ENCODE data around the gene PARVG. TPM values are rescaled to one million over a fixed set of nuclear protein-coding genes. Genes with fewer than 3 reads are reported as not detected.

PARVG gene
- total and polyA plus RNA-seq, 2 of the 8 experiments (the other 6 are each of a cell fraction or from before 2014, with no cell fraction given), result 0.37 to 1.5 TPM

DNA sequence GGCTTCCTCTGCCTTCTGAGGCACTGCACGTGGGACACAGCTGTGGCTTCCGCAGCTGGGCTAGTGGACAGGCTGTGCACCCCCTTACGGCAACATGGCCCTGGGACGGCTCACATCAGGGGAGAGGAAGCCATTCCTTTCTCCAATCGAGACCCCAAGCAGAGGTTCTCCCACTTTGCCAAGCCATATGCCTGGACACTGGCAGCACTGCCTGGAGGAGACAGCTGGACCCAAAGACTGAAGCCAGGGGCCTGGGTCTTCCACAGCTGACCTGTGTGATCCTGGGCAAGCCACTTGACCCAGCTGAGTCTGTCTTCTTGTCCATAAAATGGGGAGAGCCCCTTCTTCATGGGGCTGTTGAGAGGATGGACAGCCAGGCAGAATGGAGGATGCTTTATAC is 66.6 kb downstream of the PARVG start:
- no peak overlapping the region for H3K14ac ChIP-seq (ENCODE audit: insufficient read length)
- H3K56ac ChIP-seq (replicated peaks; ENCODE audit: insufficient read length, low read depth, low read length), result no peak overlapping the region
- H2AK5ac ChIP-seq (ENCODE audit: low read depth, low read length), result no peak overlapping the region
- peaks cover 0 to 5% (median 0%) of the 10 kb centered on the region in 4 experiments; a peak in 1 of 8 replicates for H3K36me3 ChIP-seq (ENCODE audit: control insufficient read depth in 2 of 4, insufficient read depth in 4 of 4, low read length in 3 of 4)
- H3K9me3 ChIP-seq (ENCODE audit: insufficient read depth in 2 of 2, low read depth in 1 of 2, low read length in 1 of 2), result peaks cover 8 to 17% of the 10 kb centered on the region in 2 experiments; a peak in 3 of 4 replicates
- H4K5ac ChIP-seq (ENCODE audit: insufficient read length, low read depth, low read length), result no peak overlapping the region
- TF ChIP-seq BACH1 (IDR thresholded peaks at IDR 0.05; ENCODE audit: low read length) (no peak), CHD2 (IDR thresholded peaks at IDR 0.05; ENCODE audit: low read length) (no peak), TAF7 (optimal IDR thresholded peaks at IDR 0.05; ENCODE audit: borderline replicate concordance, low read depth, low read length) (no peak), TBP (IDR thresholded peaks at IDR 0.05; ENCODE audit: low read depth, low read length) (no peak), HDAC2 (IDR thresholded peaks at IDR 0.05; ENCODE audit: borderline replicate concordance in 1 of 2, low read depth in 2 of 2, low read length in 2 of 2) (no peak), BRCA1 (IDR thresholded peaks at IDR 0.05; ENCODE audit: low read depth, low read length) (no peak), JUND (IDR thresholded peaks at IDR 0.05; ENCODE audit: low read length) (no peak), CTBP2 (IDR thresholded peaks at IDR 0.05; ENCODE audit: borderline replicate concordance, insufficient read depth, insufficient read length, low read length) (no peak), FOSL1 (IDR thresholded peaks at IDR 0.05; ENCODE audit: insufficient read depth, low read depth, low read length) (no peak), MAFK (IDR thresholded peaks at IDR 0.05; ENCODE audit: low read depth, low read length) (no peak), POLR2A (IDR thresholded peaks at IDR 0.05; ENCODE audit: control extremely low read depth in 1 of 2, low read depth in 2 of 2, low read length in 2 of 2) (no peak)
- TF ChIP-seq, protein P1, sequence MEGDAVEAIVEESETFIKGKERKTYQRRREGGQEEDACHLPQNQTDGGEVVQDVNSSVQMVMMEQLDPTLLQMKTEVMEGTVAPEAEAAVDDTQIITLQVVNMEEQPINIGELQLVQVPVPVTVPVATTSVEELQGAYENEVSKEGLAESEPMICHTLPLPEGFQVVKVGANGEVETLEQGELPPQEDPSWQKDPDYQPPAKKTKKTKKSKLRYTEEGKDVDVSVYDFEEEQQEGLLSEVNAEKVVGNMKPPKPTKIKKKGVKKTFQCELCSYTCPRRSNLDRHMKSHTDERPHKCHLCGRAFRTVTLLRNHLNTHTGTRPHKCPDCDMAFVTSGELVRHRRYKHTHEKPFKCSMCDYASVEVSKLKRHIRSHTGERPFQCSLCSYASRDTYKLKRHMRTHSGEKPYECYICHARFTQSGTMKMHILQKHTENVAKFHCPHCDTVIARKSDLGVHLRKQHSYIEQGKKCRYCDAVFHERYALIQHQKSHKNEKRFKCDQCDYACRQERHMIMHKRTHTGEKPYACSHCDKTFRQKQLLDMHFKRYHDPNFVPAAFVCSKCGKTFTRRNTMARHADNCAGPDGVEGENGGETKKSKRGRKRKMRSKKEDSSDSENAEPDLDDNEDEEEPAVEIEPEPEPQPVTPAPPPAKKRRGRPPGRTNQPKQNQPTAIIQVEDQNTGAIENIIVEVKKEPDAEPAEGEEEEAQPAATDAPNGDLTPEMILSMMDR (IDR thresholded peaks at IDR 0.05; ENCODE audit: control extremely low read depth in 1 of 3, insufficient read depth in 1 of 3, low read depth in 1 of 3, low read length in 3 of 3), result no peak
- H2BK12ac ChIP-seq (ENCODE audit: low read depth, low read length), result no peak overlapping the region
- H3K4ac ChIP-seq (replicated peaks; ENCODE audit: insufficient read length, low read depth, low read length), result no peak overlapping the region
- H4K91ac ChIP-seq (replicated peaks; ENCODE audit: insufficient read length, low read length), result no peak overlapping the region
- WGBS, 2 experiments (ENCODE audit: extremely low coverage in 1 of 2, insufficient coverage in 1 of 2, insufficient read length in 1 of 2, insufficient replicate concordance in 2 of 2, low coverage in 1 of 2, low lambda C conversion rate in 2 of 2, missing lambda C conversion rate in 1 of 2), result 95% methylated on average over 5 of the region's 5 CpGs; no CpG with 5 or more reads in 1 of the 2 experiments
- no peak overlapping the region for H3K27ac ChIP-seq (ENCODE audit: low read depth, low read length)
- H4K8ac ChIP-seq (ENCODE audit: extremely low read depth, insufficient read depth, low read length), result no peak overlapping the region
- ChIA-PET CTCF (ENCODE audit: partially characterized antibody) (no interaction called here), POLR2A (ENCODE audit: partially characterized antibody) (no interaction called here)
- H3K23me2 ChIP-seq (ENCODE audit: low read depth, low read length), result no peaks in the 10 kb centered on the region
- H2AFZ ChIP-seq (ENCODE audit: low read length), result no peak overlapping the region
- H3K18ac ChIP-seq (ENCODE audit: extremely low read depth, low read length), result no peak overlapping the region
- no peaks in the 10 kb centered on the region for H3K79me1 ChIP-seq (ENCODE audit: low read depth, low read length)
- no peak overlapping the region for H2BK15ac ChIP-seq (ENCODE audit: low read length)
- no peak overlapping the region for H3K4me3 ChIP-seq (ENCODE audit: extremely low read depth in 1 of 4, insufficient read depth in 2 of 4, low read depth in 3 of 4, low read length in 4 of 4)
- no peak overlapping the region for H3K23ac ChIP-seq (ENCODE audit: insufficient read length)
- H3K4me2 ChIP-seq (ENCODE audit: insufficient read depth in 1 of 2, low read depth in 2 of 2, low read length in 2 of 2), result no peak overlapping the region
- no peaks in the 10 kb centered on the region for H3K4me1 ChIP-seq (replicated peaks in 1 of 4; ENCODE audit: control insufficient read depth in 3 of 4, insufficient read depth in 4 of 4, low read length in 3 of 4)
- no peak overlapping the region for H2BK120ac ChIP-seq (replicated peaks; ENCODE audit: low read depth, low read length)
- FAIRE-seq (no peak), DNase-seq (ENCODE audit: low read depth in 1 of 2, low spot score in 2 of 2) (peak in 1 of 2 experiments; percentile 29)
- H2BK20ac ChIP-seq (ENCODE audit: low read length), result no peak overlapping the region
- H3K79me2 ChIP-seq (ENCODE audit: control insufficient read depth in 1 of 2, insufficient read depth in 2 of 2, low read length in 2 of 2), result no peaks in the 10 kb centered on the region
- no peak overlapping the region for H2BK5ac ChIP-seq (ENCODE audit: low read depth, low read length)
- H3K9ac ChIP-seq (replicated peaks in 1 of 4; ENCODE audit: extremely low read depth in 1 of 4, low read depth in 3 of 4, low read length in 3 of 4), result no peak overlapping the region
- no peaks in the 10 kb centered on the region for H3K27me3 ChIP-seq (replicated peaks in 1 of 4; ENCODE audit: control insufficient read depth in 3 of 4, extremely low read depth in 1 of 4, insufficient read depth in 3 of 4, low read length in 3 of 4)
- peaks cover 0 to 1% of the 10 kb centered on the region in 2 experiments for H4K20me1 ChIP-seq (replicated peaks in 1 of 2; ENCODE audit: control insufficient read depth in 1 of 2, insufficient read depth in 2 of 2, low read length in 2 of 2)
